ENCODE data around the gene TGFA.

The TGFA gene

DNA sequence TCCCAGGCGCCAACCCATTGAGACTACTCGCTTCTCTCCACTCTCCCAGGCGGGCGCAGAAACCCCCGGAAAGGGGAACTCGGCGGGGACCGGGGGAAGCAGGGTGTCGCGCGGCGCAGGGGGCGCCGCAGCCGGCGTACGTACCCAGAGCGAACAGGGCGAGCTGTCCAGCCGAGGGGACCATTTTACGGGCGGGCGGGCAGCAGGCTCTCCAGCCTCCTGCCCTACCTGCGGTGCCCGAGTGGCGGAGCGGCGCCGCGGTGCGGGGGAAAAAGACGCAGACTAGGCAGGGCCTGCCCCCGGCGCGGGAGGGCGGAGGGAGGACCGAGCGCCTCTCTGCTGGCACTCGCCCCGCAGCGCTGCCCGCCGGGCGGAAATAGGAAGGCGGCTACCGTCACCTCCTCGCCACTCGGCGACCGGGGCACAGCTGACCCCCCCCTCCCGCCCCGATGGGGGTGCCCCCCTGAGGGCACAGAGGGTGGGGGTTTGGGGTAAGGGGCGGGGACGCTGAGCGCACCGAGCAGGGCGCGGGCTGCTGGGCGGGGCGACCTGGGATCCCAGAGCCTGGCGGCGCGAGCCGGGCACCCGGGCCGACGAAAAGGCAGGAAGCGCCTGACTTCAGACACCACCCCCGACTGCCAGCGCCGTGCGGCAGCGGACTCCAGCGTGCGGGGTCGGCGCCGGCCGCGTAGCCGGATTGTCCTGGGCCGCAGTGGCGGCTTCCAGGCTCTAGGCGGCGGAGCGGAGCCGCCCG, at the start of gene TGFA:
Gene TGFA, minus strand, starts transcription at position 243 of the 754 bp plus-strand sequence. Its CDS starts 59 bp downstream, at position 184.
- H3K9me3 ChIP-seq (ENCODE audit: low read length) = no peaks in the 10 kb centered on the region
- H3K4me3 ChIP-seq (ENCODE audit: low read depth, low read length, poor library complexity, severe bottlenecking) = peak within 1 kb of the TSS; percentile 57
- H4K20me1 ChIP-seq (ENCODE audit: insufficient read depth, low read length) = no peaks in the 10 kb centered on the region
- peak within 1 kb of the TSS; percentile 77 for H3K4me2 ChIP-seq (ENCODE audit: low read length)
- peak within 1 kb of the TSS; percentile 35; the same call in 1 of the 2 replicates for H3K9ac ChIP-seq (ENCODE audit: low read length)
- H3F3A ChIP-seq (ENCODE audit: insufficient read depth, low read length) = no peaks in the 10 kb centered on the region
- H3K4me1 ChIP-seq (ENCODE audit: insufficient read depth, low read length, severe bottlenecking) = peaks cover 4% of the 10 kb centered on the region
- H3K79me2 ChIP-seq (ENCODE audit: insufficient read depth, low read length) = no peaks in the 10 kb centered on the region
- H3K27ac ChIP-seq (ENCODE audit: low read depth, low read length, poor library complexity, severe bottlenecking) = no peak within 1 kb of the TSS
- TF ChIP-seq, protein P1, sequence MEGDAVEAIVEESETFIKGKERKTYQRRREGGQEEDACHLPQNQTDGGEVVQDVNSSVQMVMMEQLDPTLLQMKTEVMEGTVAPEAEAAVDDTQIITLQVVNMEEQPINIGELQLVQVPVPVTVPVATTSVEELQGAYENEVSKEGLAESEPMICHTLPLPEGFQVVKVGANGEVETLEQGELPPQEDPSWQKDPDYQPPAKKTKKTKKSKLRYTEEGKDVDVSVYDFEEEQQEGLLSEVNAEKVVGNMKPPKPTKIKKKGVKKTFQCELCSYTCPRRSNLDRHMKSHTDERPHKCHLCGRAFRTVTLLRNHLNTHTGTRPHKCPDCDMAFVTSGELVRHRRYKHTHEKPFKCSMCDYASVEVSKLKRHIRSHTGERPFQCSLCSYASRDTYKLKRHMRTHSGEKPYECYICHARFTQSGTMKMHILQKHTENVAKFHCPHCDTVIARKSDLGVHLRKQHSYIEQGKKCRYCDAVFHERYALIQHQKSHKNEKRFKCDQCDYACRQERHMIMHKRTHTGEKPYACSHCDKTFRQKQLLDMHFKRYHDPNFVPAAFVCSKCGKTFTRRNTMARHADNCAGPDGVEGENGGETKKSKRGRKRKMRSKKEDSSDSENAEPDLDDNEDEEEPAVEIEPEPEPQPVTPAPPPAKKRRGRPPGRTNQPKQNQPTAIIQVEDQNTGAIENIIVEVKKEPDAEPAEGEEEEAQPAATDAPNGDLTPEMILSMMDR (IDR thresholded peaks at IDR 0.05; ENCODE audit: low read length) = peak; percentile 65
- TF ChIP-seq EZH2 (IDR thresholded peaks at IDR 0.05; ENCODE audit: borderline replicate concordance, low read length) = no peak
- no peaks in the 10 kb centered on the region for H3K27me3 ChIP-seq (ENCODE audit: insufficient read depth, low read length)
- H3K9me2 ChIP-seq (ENCODE audit: low read depth, low read length) = no peaks in the 10 kb centered on the region
- no peak within 1 kb of the TSS for H2AFZ ChIP-seq (ENCODE audit: low read length)
- no peaks in the 10 kb centered on the region for H3K36me3 ChIP-seq (ENCODE audit: insufficient read depth, low read length)

DNA sequence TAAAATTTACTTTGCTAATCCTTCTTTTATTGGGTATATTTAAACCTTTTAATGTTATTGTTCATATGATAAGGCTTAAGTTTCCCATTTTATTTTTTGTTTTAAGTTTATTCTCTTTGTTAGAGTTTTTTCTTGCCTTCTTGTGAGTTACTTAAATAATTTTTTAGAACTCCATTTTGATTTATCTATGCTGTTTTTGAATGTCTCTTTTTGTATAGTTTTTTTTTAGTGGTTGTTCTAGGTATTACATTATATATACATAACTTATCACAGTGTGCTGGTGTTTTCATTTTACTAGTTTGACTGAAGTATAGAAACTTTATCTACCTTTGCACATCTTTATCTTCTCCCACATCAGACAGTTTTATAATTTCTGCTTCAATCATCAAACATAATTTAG, 49.4 kb upstream of the TGFA start:
- no peaks in the 10 kb centered on the region for H3K79me2 ChIP-seq (ENCODE audit: insufficient read depth, low read length)

DNA sequence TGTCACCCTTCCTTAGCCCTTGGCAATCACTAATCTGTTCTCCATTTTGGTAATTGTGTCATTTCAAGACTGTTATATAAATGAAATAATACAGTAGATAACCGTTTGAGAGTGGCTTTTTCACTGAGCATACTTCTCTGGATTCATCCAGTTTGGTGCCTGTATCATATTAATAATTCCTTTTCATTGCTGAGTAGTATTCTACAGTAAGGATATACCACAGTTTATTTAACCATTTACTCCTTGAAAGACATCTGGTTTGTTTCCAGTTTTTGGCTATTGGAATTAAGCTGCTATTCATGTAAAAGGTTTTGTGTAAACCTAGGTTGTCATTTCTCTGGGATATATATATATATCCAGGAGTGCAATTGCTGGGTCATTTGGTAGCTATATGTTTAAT, 44.6 kb upstream of the TGFA start:
- H3K9me3 ChIP-seq (ENCODE audit: low read length) = peaks cover 4% of the 10 kb centered on the region; the same call in 1 of the 2 replicates
- no peak overlapping the region for H2AFZ ChIP-seq (ENCODE audit: low read length)
- H3K4me3 ChIP-seq (ENCODE audit: low read depth, low read length, poor library complexity, severe bottlenecking) = no peak overlapping the region
- no peaks in the 10 kb centered on the region for H4K20me1 ChIP-seq (ENCODE audit: insufficient read depth, low read length)
- no peaks in the 10 kb centered on the region for H3K4me1 ChIP-seq (ENCODE audit: insufficient read depth, low read length, severe bottlenecking)
- H3K9ac ChIP-seq (ENCODE audit: low read length) = no peak overlapping the region
- TF ChIP-seq, protein P1 (IDR thresholded peaks at IDR 0.05; ENCODE audit: low read length) = no peak
- H3K4me2 ChIP-seq (ENCODE audit: low read length) = no peak overlapping the region
- no peak overlapping the region for H3K27ac ChIP-seq (ENCODE audit: low read depth, low read length, poor library complexity, severe bottlenecking)
- no peaks in the 10 kb centered on the region for H3K36me3 ChIP-seq (ENCODE audit: insufficient read depth, low read length)
- no peaks in the 10 kb centered on the region for H3K79me2 ChIP-seq (ENCODE audit: insufficient read depth, low read length)
- H3K9me2 ChIP-seq (ENCODE audit: low read depth, low read length) = no peaks in the 10 kb centered on the region
- H3F3A ChIP-seq (ENCODE audit: insufficient read depth, low read length) = no peaks in the 10 kb centered on the region
- no peaks in the 10 kb centered on the region for H3K27me3 ChIP-seq (ENCODE audit: insufficient read depth, low read length)

More for the DNA sequence above, 49.4 kb upstream of the TGFA start:
- Histone ChIP-seq H3K4me3 (ENCODE audit: low read depth, low read length, poor library complexity, severe bottlenecking) (no peak overlapping the region), H3K36me3 (ENCODE audit: insufficient read depth, low read length) (no peaks in the 10 kb centered on the region), H3K9me2 (ENCODE audit: low read depth, low read length) (no peaks in the 10 kb centered on the region), H2AFZ (ENCODE audit: low read length) (no peak overlapping the region), H3K9me3 (ENCODE audit: low read length) (peaks cover 3% of the 10 kb centered on the region; the same call in 1 of the 2 replicates), H3K27ac (ENCODE audit: low read depth, low read length, poor library complexity, severe bottlenecking) (no peak overlapping the region), H3K27me3 (ENCODE audit: insufficient read depth, low read length) (no peaks in the 10 kb centered on the region), H3K9ac (ENCODE audit: low read length) (no peak overlapping the region), H3K4me2 (ENCODE audit: low read length) (no peak overlapping the region), H3K4me1 (ENCODE audit: insufficient read depth, low read length, severe bottlenecking) (no peaks in the 10 kb centered on the region), H3F3A (ENCODE audit: insufficient read depth, low read length) (no peaks in the 10 kb centered on the region), H4K20me1 (ENCODE audit: insufficient read depth, low read length) (no peaks in the 10 kb centered on the region)
- no peak for TF ChIP-seq EZH2 (IDR thresholded peaks at IDR 0.05; ENCODE audit: borderline replicate concordance, low read length)
- TF ChIP-seq, protein P1 (IDR thresholded peaks at IDR 0.05; ENCODE audit: low read length) = no peak

Data from OCI-LY1 (cell line).